Measurements from ENCODE around the gene SH3RF3. TPM values are rescaled to one million over a fixed set of nuclear protein-coding genes. Genes with fewer than 3 reads are reported as not detected.

Gene SH3RF3
- total and polyA plus RNA-seq, 9 of the 15 experiments (the other 6 are each of a cell fraction or from before 2014, with no cell fraction given): 0.02 TPM; not detected in 8

DNA sequence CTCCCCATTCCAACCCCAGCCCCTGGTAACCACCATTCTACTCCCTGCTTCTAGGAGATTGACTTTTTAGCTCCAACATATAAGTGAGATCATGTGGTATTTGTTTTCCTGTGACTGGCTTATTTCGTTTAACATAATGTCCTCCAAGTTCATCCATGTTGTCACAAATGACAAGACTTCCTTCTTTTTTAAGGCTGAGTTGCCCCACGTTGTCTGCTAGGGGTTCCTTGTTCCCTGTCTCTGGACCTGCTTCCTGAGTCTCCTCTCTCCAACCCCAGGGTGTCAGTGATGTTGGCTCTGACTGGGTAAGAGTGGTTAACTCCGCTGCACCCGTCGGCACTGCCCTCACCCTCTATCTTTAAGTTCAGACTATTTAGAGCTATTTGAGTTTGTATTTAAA lies 175.2 kb downstream of the SH3RF3 start (continued):
- TF ChIP-seq TAF1 (IDR thresholded peaks at IDR 0.05; ENCODE audit: control insufficient read depth, extremely low read depth, insufficient read depth, low read length, severe bottlenecking): no peak
- TF ChIP-seq, protein P1, sequence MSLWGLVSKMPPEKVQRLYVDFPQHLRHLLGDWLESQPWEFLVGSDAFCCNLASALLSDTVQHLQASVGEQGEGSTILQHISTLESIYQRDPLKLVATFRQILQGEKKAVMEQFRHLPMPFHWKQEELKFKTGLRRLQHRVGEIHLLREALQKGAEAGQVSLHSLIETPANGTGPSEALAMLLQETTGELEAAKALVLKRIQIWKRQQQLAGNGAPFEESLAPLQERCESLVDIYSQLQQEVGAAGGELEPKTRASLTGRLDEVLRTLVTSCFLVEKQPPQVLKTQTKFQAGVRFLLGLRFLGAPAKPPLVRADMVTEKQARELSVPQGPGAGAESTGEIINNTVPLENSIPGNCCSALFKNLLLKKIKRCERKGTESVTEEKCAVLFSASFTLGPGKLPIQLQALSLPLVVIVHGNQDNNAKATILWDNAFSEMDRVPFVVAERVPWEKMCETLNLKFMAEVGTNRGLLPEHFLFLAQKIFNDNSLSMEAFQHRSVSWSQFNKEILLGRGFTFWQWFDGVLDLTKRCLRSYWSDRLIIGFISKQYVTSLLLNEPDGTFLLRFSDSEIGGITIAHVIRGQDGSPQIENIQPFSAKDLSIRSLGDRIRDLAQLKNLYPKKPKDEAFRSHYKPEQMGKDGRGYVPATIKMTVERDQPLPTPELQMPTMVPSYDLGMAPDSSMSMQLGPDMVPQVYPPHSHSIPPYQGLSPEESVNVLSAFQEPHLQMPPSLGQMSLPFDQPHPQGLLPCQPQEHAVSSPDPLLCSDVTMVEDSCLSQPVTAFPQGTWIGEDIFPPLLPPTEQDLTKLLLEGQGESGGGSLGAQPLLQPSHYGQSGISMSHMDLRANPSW (CRISPR knock-in tag; IDR thresholded peaks at IDR 0.05): no peak
- no peak for TF ChIP-seq SMAD3 (CRISPR knock-in tag; conservative IDR thresholded peaks at IDR 0.05)
- no peak for TF ChIP-seq MTA1 (IDR thresholded peaks at IDR 0.05; ENCODE audit: borderline replicate concordance)
- TF ChIP-seq ZNF140 (CRISPR knock-in tag; IDR thresholded peaks at IDR 0.05): no peak

- Histone ChIP-seq H3K27me3 (ENCODE audit: control insufficient read depth in 2 of 2, insufficient read depth in 2 of 2, low read length in 2 of 2) (peaks cover 11 to 47% of the 10 kb centered on the region in 2 experiments; a peak in 3 of 5 replicates), H3K4me1 (replicated peaks in 1 of 2; ENCODE audit: control insufficient read depth in 2 of 2, insufficient read depth in 2 of 2, low read length in 2 of 2) (no peaks in the 10 kb centered on the region), H3K4me2 (ENCODE audit: insufficient read depth, low read length) (no peak overlapping the region), H3K9ac (ENCODE audit: insufficient read depth in 1 of 2, low read depth in 2 of 2, low read length in 2 of 2) (no peak overlapping the region), H4K20me1 (replicated peaks; ENCODE audit: control insufficient read depth, insufficient read depth, low read length) (no peaks in the 10 kb centered on the region), H3K27ac (ENCODE audit: extremely low read depth, low read depth, low read length) (no peak overlapping the region), H3K79me2 (ENCODE audit: control insufficient read depth, insufficient read depth, low read length) (no peaks in the 10 kb centered on the region), H3K9me1 (ENCODE audit: control insufficient read depth, insufficient read depth, low read length) (no peaks in the 10 kb centered on the region), H3K4me3 (no peak overlapping the region), H2AFZ (ENCODE audit: low read depth, low read length) (no peak overlapping the region), H3K9me3 (replicated peaks; ENCODE audit: control insufficient read depth, insufficient read depth, low read depth, low read length) (no peaks in the 10 kb centered on the region), H3K36me3 (ENCODE audit: control insufficient read depth, insufficient read depth, low read length) (no peaks in the 10 kb centered on the region)
- no TSS peak for BruUV-seq (replicated peaks)
- DNase-seq (ENCODE audit: extremely low read depth in 1 of 4, low spot score in 3 of 4): no peak
- POLR2A ChIA-PET: interaction anchor here (0.6 to 0.8 kb wide), 2 partner anchors 29 to 39 kb away, joined by 3 to 4 read pairs; no protein-coding TSS in a partner anchor
- in situ Hi-C loops (cut with MboI): no loop called here
- no peak for FAIRE-seq
- CTCF ChIA-PET (ENCODE audit: low intra/inter-chr PET ratio): no interaction called here
- ATAC-seq: no peak
- WGBS (ENCODE audit: insufficient coverage, low coverage, missing lambda C conversion rate): under 1% methylated on average over 12 of the region's 13 CpGs
- intact Hi-C loops (cut with micrococcal nuclease): no loop called here
- TF ChIP-seq E2F3 (CRISPR knock-in tag; IDR thresholded peaks at IDR 0.05) (no peak), EP400 (IDR thresholded peaks at IDR 0.05) (no peak), ZNF12 (CRISPR knock-in tag; IDR thresholded peaks at IDR 0.05) (no peak), POLR2AphosphoS2 (IDR thresholded peaks at IDR 0.05; ENCODE audit: low read length) (no peak), HBP1 (CRISPR knock-in tag; IDR thresholded peaks at IDR 0.05) (no peak), ZNF143 (CRISPR knock-in tag; IDR thresholded peaks at IDR 0.05) (no peak), U2AF1 (optimal IDR thresholded peaks at IDR 0.05; ENCODE audit: low read depth, low read length) (no peak), ZNF282 (CRISPR knock-in tag; IDR thresholded peaks at IDR 0.05) (no peak), RBBP5 (IDR thresholded peaks at IDR 0.05; ENCODE audit: borderline replicate concordance, insufficient read depth, low read length, poor library complexity, severe bottlenecking) (no peak), KDM5B (IDR thresholded peaks at IDR 0.05; ENCODE audit: insufficient replicate concordance, low read depth, low read length) (no peak)
- TF ChIP-seq, protein P2, sequence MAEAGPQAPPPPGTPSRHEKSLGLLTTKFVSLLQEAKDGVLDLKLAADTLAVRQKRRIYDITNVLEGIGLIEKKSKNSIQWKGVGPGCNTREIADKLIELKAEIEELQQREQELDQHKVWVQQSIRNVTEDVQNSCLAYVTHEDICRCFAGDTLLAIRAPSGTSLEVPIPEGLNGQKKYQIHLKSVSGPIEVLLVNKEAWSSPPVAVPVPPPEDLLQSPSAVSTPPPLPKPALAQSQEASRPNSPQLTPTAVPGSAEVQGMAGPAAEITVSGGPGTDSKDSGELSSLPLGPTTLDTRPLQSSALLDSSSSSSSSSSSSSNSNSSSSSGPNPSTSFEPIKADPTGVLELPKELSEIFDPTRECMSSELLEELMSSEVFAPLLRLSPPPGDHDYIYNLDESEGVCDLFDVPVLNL (CRISPR knock-in tag; IDR thresholded peaks at IDR 0.05; ENCODE audit: low read depth): no peak
Measured at GRCh38 chr2:109304731-109305470, 175.9 kb downstream of the SH3RF3 start.
